Measurements from ENCODE around the gene CDKN2C. TPM values are rescaled to one million over a fixed set of nuclear protein-coding genes. Genes with fewer than 3 reads are reported as not detected.
"Not testable (repeated sequence)": the region's sequence is repeated elsewhere in the genome, so short reads cannot be mapped to it uniquely, and the experiment has no call there.

Gene CDKN2C
- total and polyA plus RNA-seq, 2 experiments from 2014 or later: 2.8 to 3.2 TPM

DNA sequence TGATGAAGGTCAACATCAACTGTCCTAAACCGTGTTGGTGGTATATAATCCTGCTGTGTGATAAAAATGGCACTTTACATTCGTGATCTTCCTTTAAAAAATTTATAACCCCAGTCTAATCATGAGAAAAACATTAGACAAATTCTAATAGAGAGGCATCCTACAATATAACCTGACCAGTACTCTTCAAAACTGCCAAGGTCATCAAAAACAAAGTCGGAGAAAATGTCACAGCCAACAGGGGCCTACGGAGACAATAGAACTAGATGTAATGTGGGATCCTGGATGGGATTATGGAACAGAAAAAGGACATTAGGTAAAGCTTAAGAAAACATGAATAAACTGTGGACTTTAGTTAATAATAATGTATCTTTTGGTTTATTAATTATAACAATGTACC lies 25.0 kb downstream of the CDKN2C start:
- H3K4me2 ChIP-seq: no peak overlapping the region
- no peaks in the 10 kb centered on the region for H3K9me2 ChIP-seq (replicated peaks; ENCODE audit: insufficient read depth)
- H3K4me3 ChIP-seq: no peak overlapping the region
- H3K27me3 ChIP-seq: peaks cover 7% of the 10 kb centered on the region
- no peaks in the 10 kb centered on the region for H3K4me1 ChIP-seq (ENCODE audit: insufficient read depth)
- H3K27ac ChIP-seq: no peak overlapping the region
- H3K79me2 ChIP-seq: no peaks in the 10 kb centered on the region
- H3K36me3 ChIP-seq (replicated peaks; ENCODE audit: insufficient read depth, low read depth): no peaks in the 10 kb centered on the region
- TF ChIP-seq EZH2 (IDR thresholded peaks at IDR 0.05; ENCODE audit: borderline replicate concordance) (no peak), CTCF (IDR thresholded peaks at IDR 0.05; ENCODE audit: poor library complexity) (no peak), EZH2phosphoT487 (IDR thresholded peaks at IDR 0.05; ENCODE audit: low read depth, severe bottlenecking, unreplicated experiment) (no peak)
- no peaks in the 10 kb centered on the region for H3K9me3 ChIP-seq (ENCODE audit: low read depth)
- 74% methylated on average over 4 of the region's 4 CpGs for WGBS (ENCODE audit: low lambda C conversion rate, missing lambda C conversion rate)
- DNase-seq (ENCODE audit: low spot score): no peak
- H2AFZ ChIP-seq: no peak overlapping the region
- no peaks in the 10 kb centered on the region for H4K20me1 ChIP-seq (ENCODE audit: insufficient read depth, poor library complexity, severe bottlenecking)

DNA sequence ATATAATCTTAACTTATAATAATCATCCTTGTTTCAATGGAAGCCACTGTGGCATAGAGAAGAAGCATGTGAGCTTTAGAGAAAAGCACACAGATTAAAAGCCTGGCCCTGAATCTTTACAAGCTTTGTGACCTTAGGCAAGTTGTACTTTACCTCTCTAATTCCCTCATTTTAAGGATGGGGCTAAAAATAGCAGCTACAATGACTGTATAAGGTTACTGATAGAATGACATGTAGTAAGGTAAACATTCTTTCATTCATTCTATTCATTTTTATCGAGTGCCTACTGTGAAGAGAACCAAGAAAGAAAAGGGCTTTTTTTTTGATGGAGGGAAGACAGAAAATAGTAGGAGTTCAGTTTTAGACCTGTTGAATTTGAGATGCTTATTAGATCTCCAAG lies 25.6 kb downstream of the CDKN2C start:
- 76% methylated on average over 1 of the region's 1 CpG for WGBS (ENCODE audit: low lambda C conversion rate, missing lambda C conversion rate)
- DNase-seq (ENCODE audit: low spot score): no peak
- H3K4me1 ChIP-seq (ENCODE audit: insufficient read depth): no peaks in the 10 kb centered on the region
- TF ChIP-seq CTCF (IDR thresholded peaks at IDR 0.05; ENCODE audit: poor library complexity) (no peak), EZH2 (IDR thresholded peaks at IDR 0.05; ENCODE audit: borderline replicate concordance) (no peak), EZH2phosphoT487 (IDR thresholded peaks at IDR 0.05; ENCODE audit: low read depth, severe bottlenecking, unreplicated experiment) (no peak)
- H3K4me2 ChIP-seq: no peak overlapping the region
- no peaks in the 10 kb centered on the region for H3K9me2 ChIP-seq (replicated peaks; ENCODE audit: insufficient read depth)
- H2AFZ ChIP-seq: no peak overlapping the region
- H3K36me3 ChIP-seq (replicated peaks; ENCODE audit: insufficient read depth, low read depth): no peaks in the 10 kb centered on the region
- no peaks in the 10 kb centered on the region for H3K79me2 ChIP-seq
- H3K9me3 ChIP-seq (ENCODE audit: low read depth): no peaks in the 10 kb centered on the region
- peaks cover 7% of the 10 kb centered on the region for H3K27me3 ChIP-seq
- H4K20me1 ChIP-seq (ENCODE audit: insufficient read depth, poor library complexity, severe bottlenecking): no peaks in the 10 kb centered on the region
- no peak overlapping the region for H3K4me3 ChIP-seq
- no peak overlapping the region for H3K27ac ChIP-seq

- H3K9me2 ChIP-seq (replicated peaks; ENCODE audit: insufficient read depth): no peaks in the 10 kb centered on the region
- no peaks in the 10 kb centered on the region for H3K36me3 ChIP-seq (replicated peaks; ENCODE audit: insufficient read depth, low read depth)
- no peak overlapping the region for H2AFZ ChIP-seq
- DNase-seq (ENCODE audit: low spot score): no peak
- no peaks in the 10 kb centered on the region for H3K9me3 ChIP-seq (ENCODE audit: low read depth)
- H4K20me1 ChIP-seq (ENCODE audit: insufficient read depth, poor library complexity, severe bottlenecking): no peaks in the 10 kb centered on the region
- no peak overlapping the region for H3K4me2 ChIP-seq
- no peak overlapping the region for H3K4me3 ChIP-seq
- H3K4me1 ChIP-seq (ENCODE audit: insufficient read depth): no peaks in the 10 kb centered on the region
- TF ChIP-seq EZH2 (IDR thresholded peaks at IDR 0.05; ENCODE audit: borderline replicate concordance) (no peak), EZH2phosphoT487 (IDR thresholded peaks at IDR 0.05; ENCODE audit: low read depth, severe bottlenecking, unreplicated experiment) (no peak), CTCF (IDR thresholded peaks at IDR 0.05; ENCODE audit: poor library complexity) (no peak)
- peaks cover 7% of the 10 kb centered on the region for H3K27me3 ChIP-seq
- no peak overlapping the region for H3K27ac ChIP-seq
- no peaks in the 10 kb centered on the region for H3K79me2 ChIP-seq
- 84% methylated on average over 3 of the region's 3 CpGs for WGBS (ENCODE audit: low lambda C conversion rate, missing lambda C conversion rate)
Measured at GRCh38 chr1:50996083-50996482, 26.0 kb downstream of the CDKN2C start.

DNA sequence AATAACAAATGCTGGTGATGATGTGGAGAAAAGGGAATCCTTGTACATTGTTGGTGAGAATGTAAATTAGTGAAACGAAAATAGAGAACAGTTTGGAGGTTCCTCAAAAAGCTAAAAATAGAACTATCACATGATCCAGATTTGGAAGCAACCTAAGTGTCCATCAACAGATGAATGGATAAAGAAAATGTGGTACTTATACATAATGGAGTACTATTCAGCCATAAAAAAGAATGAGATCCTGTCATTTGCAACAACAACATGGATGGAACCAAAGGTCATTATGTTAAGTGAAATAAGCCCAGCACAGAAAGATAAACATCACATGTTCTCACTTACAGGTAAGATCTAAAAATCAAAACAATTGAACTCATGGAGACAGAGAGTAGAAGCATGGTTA lies 29.3 kb downstream of the CDKN2C start:
- not testable (repeated sequence) for H3K27ac ChIP-seq; DNase-seq (ENCODE audit: low spot score); H3K36me3 ChIP-seq (replicated peaks; ENCODE audit: insufficient read depth, low read depth); H3K27me3 ChIP-seq; H3K4me1 ChIP-seq (ENCODE audit: insufficient read depth); H3K4me2 ChIP-seq; H3K79me2 ChIP-seq; H4K20me1 ChIP-seq (ENCODE audit: insufficient read depth, poor library complexity, severe bottlenecking); H3K9me3 ChIP-seq (ENCODE audit: low read depth); H3K9me2 ChIP-seq (replicated peaks; ENCODE audit: insufficient read depth); H3K4me3 ChIP-seq; H2AFZ ChIP-seq
- 78% methylated on average over 1 of the region's 1 CpG for WGBS (ENCODE audit: low lambda C conversion rate, missing lambda C conversion rate)
